Hepatic stellate cell (primary cell): ENCODE results near the gene ABHD3.
A peak's percentile ranks its signal among the peaks of the same experiment; 100 is the strongest.
"Not testable (repeated sequence)": the region's sequence is repeated elsewhere in the genome, so short reads cannot be mapped to it uniquely, and the experiment has no call there.

Experiments used
- DNase-seq: peaks from one replicate; pipeline ENCODE4 v3.0.0; 2011; ENCODE audit warnings: low spot score

Gene ABHD3

DNA sequence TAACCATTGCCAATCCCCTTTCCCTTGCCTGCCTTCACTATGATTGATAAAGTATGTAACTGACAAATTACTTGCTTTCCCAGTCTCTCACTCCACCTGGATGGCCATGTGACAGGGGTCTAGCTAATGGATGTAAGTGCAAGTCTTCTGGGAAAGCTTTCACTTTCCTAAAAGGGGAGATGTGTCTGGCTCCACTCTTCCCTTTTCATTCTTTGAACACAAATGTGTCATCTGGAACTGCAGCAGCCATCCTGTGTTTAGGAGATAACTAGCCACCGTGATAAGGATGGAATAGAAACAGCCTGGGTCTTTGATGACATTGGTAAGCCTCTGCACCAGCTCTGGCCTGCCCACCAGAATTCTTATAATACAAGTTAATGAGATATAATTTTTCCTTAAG, 54.3 kb downstream of the ABHD3 start:
- DNase-seq = no peak

DNA sequence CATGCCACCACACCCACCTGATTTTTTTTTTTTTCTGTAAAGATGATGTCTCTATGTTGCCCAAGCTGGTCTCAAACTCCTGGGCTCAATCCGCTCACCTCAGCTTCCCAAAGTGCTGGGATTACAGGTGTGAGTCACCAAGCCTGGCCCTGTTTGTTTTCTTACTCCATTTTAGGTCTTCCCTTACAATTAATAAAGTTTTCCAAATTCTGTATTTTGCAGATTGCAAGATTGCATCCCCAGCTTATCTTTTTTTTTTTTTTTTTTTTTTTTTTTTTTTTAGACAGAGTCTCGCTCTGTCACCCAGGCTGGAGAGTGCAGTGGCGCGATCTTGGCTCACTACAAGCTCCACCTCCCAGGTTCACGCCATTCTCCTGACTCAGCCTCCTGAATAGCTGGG, 64.2 kb downstream of the ABHD3 start:
- DNase-seq = not testable (repeated sequence)

DNA sequence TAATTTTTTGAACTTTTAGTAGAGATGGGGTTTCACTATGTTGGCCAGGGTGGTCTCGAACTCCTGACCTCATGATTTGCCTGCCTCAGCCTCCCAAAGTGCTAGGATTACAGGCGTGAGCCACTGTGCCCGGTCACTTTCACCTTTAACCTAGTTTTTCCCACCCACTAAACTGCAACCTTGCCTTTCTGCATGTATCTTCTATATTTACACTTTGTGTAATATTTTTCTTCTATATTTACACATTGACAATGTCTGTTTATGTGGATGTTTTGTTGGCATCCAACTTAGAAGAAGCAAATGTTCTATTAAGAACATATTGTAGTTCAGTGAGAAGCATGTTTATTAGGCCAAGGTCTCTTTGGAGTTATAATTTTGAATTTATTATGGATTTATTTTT, 65.8 kb downstream of the ABHD3 start:
- DNase-seq = no peak

DNA sequence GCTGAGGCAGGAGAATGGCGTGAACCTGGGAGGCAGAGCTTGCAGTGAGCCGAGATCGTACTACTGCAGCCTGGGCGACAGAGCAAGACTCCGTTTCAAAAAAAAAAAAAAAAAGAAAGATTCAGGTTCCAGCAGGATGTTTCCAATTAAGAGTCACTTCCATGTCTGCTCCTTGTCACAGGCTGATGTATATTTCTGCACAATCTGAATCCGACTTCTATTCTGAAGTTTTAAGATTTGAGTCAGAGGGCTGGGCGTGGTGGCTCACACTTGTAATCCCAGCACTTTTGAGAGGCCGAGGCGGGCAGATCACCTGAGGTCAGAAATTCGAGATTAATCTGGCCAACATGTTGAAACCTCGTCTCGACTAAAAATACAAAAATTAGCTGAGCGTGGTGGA, 67.8 kb downstream of the ABHD3 start:
- no peak for DNase-seq

DNA sequence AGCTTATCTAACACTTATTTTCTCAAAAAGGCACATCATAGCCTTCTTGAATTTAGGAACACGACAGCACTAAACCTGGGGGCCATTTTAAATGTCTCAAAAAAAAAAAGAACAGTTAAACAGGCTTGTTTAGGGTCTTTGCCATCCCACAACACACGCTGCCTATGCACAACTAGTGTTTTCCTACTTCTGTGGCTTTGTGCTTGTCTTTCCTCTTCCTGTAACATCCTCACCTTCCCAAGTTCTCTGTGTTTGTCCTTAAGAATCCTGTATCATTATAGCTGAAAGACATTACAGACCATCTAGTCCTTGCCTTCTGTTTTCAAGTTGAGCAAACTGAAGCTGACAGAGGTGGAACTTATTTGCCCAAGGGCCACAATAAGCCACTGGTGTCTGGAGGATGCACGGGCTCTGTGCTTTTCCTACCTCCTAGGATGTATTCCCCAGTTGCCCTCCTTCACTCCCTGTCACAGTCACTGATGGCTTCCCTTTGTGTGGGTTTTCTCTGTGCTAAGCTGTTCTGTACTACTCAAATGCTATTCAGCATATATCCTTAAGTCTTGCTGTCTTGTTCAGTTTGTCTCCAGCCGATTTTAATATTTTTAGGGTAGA, 69.9 kb downstream of the ABHD3 start:
- DNase-seq = no peak

DNA sequence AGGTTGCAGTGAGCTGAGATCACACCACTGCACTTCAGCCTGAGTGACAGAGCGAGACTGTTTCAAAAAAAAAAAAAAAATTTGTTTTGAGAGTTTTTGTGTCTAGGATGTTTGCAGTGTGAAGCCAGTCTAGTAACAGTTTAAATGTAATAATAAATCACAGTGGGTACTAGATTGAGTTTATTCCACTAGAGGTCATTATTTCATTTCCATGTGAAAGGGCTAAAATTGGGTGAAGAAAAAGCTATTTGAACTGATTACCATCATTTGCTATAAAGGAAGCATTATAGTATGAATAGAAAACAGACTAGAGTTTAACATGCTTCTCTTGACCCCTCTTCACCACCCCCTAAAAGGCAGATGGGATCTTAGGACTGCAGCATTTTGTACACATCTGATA, 72.2 kb downstream of the ABHD3 start:
- no peak for DNase-seq

DNA sequence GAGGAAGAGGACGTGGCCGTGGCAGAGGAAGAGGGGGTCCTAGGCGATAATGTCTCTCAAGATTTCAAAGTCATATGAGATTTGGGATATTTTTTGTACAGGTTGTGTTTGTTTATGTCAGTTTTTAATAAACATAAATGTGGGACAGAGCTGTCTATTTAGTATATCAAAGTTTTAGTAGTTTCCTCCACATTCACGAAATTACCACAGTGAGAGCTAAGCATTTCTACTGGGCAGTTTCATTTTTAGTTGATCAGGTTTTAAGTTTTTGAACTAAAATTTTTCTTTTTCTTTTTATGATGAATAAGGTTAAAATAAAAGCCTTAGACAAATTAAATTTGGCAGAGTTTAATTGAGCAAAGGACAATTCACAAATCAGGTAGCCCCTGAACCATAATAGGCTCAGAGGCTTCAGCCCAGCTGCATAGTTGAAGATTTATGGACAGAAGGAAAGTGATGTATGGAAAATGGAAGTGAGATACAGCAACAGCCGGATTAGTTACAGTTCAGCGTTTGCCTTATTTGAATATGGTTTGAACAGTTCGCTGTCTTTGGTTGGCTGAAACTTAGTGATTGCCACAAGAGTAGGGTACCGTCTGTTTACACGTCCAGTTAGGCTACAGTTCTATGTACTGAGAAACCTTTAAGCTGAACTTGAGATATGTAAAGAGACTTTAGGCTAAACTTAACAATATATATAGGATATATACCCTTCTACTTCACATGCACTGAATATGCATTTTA, 75.3 kb downstream of the ABHD3 start:
- no peak for DNase-seq

DNA sequence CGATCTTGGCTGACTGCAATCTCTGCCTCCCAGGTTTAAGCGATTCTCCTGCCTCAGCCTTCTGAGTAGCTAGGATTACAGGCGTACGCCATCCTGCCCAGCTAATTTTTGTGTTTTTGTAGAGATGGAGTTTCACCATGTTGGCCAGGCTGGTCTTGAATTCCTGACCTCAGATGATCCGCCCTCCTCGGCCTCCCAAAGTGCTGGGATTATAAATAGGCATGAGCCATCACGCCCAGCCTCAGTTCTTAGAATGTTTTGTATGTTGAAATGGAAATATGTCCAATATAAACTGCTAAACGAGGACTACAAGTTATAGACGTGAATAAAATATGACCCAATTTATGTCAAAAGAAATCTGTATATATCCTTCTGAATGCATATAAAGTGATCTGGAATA, 82.9 kb downstream of the ABHD3 start:
- DNase-seq = not testable (repeated sequence)

DNA sequence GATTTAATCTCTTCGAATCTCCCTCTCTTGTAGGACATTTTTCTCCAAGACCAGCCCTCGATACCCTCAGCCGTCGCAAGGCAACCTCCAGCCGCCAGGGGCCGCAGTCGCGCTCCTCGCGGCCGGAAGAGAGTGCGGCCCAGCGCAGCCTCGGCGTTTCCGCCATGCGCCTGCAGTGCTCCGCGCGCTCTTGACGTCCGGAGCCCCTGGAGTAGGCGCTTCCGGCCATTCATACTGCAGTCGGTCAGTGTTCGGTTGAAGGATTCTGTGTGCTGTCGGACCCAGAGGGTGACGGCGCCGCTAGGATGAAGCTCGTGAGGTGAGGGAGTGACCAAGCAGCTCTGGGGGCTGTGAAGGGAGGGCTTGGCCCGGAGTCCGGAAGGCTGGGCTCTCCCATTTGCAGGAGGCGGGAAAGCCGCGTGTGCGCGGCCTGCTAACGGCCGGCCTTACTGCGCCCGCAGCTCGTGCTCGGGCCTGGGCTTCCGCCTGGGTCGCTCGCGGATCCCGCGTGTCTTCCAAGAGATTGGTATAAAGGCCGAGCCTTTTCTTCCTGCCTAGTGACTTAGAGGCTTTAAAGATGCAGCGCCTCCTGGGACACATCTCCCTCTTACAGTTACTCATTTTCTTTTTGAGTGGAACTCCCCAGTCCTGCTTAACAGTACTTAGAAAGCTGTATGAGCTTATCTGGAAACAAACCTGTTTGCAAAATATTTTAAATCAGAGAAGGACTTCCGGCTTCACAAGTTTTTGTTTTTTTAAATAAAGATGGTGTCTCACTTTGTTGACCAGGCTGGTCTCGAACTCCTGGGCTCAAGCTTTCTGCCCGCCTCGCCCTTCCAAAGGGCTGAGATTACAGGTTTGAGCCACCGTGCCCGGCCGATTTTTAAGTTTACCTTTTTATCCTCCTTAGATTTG, 92.2 kb downstream of the ABHD3 start, which contains the start of gene SNRPD1:
SNRPD1 (plus strand) TSS at position 190 of the 915 bp plus-strand sequence; CDS start at position 306, 116 bp downstream.
- peak; percentile 93 for DNase-seq

DNA sequence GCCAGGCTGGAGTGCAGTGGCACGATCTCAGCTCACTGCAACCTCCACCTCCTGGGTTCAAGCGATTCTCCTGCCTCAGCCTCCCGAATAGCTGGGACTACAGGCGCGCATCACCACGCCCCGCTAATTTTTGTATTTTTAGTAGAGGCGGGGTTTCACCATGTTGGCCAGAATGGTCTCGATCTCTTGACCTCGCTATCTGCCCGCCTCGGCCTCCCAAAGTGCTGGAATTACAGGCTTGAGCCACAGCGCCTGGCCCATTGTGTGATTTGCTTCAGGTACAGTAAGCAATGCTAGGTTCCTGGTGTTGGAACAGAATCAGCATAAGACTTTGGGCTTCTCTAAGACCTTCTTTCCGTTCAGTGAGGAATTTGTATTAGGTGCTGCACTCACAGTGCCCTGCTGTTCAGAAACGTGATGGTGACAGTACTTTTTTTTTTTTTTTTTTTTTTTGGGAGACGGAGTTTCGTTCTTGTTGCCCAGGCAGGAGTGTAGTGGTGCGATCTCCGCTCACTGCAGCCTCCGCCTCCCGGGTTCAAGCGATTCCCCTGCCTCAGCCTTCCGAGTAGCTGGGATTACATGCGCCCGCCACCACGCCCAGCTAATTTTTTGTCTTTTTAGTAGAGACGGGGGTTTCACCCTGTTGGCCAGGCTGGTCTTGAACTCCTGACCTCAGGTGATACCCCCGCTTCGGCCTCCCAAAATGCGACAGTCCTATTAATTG, 93.0 kb downstream of the ABHD3 start:
- DNase-seq = not testable (repeated sequence)

DNA sequence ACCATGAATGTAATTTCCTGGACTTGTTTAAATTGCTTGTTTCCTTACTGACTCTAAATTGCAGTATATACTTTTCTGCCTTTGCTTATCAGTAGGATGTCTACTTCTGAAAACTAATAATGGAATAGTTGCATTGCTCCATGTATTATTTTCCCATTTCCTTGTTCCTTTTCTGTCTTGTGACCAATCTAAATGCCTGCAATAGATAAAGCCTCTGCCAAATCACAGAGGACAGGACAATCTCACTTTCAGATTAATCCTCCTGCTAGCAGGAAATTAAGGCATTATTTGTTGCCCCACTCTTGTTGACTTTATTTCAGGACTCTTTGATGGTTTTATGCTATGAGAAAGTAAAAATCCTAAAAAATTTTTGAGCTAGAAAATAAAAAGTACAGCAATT, 99.4 kb downstream of the ABHD3 start:
- DNase-seq = no peak

DNA sequence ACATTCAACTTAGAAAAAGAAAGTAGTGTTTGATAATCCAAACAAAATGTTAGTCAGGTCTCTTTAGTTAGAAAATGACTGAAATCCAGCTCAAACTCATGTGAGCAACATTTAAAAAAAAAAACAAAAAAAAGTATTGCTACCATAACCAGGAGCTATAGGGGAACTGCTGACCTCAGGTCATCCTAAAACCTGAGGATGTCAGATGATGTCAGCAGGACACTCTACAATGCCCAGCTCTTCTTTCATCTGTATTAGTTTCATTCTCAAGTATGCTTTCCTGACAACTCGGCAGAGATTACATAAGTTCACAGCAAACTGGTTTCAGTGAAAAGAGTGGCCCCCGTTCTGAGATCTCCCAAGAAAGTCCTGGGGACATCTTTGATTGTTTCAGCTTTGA, 99.9 kb downstream of the ABHD3 start:
- DNase-seq = no peak

DNA sequence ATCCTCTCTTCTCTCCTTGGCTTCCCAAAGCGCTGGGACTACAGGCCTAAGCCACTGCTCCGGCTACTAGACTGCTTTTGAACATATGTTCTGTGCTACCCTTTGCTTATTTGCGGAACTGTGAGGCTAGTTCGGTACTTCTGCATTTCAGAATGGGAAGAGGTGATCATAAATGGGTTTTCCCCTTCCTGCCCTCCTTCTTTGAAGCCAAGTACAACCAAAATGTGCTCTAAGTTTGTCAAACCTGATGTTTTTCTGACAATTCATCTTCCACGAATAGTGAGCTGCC, 102.3 kb downstream of the ABHD3 start:
- no peak for DNase-seq
